ENCODE results near the gene CYS1.
"Not testable (repeated sequence)": the region's sequence is repeated elsewhere in the genome, so short reads cannot be mapped to it uniquely, and the experiment has no call there.

The CYS1 gene

DNA sequence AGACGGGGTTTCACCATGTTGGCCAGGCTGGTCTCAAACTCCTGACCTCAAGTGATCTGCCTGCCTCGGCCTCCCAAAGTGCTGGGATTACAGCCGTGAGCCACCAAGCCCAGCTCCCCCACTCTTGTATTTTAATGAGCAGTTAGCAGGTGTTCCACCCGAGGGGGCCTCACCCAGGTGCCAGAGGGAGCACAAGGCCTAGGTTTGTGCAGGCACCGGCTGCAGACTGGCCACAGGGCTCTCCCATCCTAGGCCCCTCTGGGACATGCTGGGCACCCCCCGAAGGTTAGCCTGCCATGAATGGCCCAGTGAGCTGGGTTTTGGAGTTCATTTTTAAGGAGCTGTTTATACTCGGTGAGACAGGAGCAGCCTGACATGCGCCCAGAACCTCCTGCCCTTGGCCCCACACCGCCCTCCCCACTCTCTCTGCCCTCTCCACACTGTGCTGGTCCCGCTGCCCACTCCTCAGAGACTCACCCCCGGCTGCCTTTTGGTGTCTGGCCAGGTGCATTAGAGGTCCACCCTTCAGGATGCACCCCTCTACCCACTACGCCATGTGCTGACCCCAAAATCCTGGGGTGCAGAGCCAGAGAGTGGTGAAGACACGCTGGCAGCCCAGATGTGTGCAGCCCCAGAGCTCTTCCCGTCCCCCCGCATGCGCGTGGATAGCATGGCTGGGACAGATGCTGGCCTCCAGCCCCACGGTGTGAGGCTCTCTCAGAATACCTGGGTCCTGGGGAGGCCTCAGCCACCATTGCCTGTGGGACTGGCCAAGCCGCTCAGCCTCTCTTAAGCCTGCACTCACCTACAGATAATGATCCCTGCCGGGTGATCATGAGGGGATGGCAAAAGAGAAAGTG lies 48.1 kb downstream of the CYS1 start:
- DNase-seq (ENCODE audit: low read depth in 2 of 3, low spot score in 2 of 3): no peak

DNA sequence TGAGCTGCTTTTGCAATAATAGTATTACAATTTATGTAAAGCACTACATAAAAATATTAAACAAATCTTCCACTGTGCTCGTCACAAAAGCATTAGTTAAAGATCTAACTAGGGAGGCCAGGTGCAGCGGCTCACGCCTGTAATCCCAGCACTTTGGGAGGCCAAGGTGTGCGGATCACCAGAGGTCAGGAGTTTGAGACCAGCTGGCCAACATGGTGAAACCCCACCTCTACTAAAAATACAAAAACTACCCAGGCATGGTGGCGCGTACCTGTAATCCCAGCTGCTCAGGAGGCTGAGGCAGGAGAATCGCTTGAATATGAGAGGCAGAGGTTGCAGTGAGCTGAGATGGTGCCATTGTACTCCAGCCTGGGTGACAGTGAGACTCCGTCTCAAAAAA lies 49.4 kb downstream of the CYS1 start:
- not testable (repeated sequence) for DNase-seq (ENCODE audit: low read depth in 2 of 3, low spot score in 2 of 3)

DNA sequence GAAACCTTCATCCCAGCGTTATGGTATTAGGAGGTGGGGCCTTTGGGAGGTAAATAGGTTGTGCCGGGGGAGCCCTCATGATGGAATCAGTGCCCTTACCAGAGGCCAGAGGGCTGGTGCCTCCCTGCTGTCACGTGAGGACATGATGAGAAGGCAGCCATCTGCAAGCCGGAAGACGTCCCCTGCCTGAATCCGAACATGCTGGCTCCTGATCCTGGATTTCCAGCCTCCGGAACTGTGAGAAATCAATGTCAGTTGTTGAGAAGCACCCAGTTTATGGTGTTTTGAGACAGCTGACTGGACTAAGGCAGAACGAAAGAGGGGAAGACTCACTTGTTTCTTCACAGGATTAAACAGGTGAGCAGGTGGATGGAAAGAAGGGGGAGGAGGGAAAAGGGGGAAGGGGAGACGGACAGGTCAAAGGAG lies 49.9 kb downstream of the CYS1 start:
- DNase-seq (ENCODE audit: low read depth in 2 of 3, low spot score in 2 of 3): no peak

DNA sequence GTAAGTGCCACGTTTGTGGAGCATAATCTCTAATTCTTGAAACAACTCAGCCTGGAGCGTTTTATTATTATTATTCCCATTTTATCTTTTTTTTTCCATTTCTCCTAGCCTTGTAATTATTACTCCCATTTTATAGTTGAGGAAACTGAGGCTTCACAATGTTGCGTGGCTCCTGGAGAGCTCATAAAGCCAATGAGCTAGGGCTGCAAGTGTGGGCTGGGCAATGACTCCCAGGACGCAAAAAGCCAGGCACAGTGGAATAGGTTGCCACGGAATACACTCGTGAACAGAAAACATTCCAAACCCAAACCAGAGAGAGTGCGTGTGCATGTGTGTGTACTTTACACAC lies 50.4 kb downstream of the CYS1 start:
- DNase-seq (ENCODE audit: low read depth in 2 of 3, low spot score in 2 of 3): no peak

DNA sequence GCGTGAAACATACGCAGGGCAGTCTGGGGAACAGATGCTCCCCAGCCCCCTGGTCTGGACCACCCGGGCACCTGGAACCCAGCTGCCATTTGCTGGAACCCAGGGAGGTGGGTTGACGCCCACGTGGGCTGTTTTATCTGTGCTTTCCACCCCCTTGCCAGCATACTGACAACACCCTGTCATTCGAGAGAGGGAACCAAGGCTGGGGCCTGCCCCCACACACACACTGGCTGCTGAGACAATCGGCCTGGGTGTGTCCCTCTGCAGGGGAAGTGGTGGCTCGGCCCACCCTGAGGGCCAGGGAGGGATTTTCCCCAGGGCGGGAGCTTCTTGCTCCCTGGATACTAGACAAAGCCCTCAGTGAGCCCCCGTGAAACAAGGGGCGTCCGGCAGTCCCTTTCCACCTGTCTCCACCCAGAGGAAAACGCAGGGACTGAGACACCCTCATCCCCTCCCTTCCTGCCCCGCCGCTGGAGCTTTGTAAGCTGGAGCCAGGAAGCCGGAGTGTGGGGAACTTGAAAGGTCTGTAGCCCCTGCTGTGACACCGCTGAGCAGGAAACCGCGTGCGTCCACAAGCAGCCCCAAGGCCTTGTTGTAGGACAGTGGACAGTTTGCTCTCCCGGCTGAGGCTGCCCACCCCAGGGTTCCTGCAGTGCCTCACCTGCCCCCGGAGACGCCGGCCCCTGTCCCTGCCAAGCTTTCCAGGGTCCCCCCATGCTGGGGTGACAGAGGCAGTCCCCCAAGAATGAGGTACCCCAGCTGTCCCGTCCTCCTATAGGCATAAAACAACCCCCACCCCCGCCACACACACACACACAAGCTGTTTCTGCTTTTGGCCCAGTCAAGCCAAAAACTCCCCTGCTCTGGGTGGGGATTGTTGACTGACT lies 51.0 kb downstream of the CYS1 start:
- peak in 1 of 3 experiments; percentile 23 for DNase-seq (ENCODE audit: low read depth in 2 of 3, low spot score in 2 of 3)

DNA sequence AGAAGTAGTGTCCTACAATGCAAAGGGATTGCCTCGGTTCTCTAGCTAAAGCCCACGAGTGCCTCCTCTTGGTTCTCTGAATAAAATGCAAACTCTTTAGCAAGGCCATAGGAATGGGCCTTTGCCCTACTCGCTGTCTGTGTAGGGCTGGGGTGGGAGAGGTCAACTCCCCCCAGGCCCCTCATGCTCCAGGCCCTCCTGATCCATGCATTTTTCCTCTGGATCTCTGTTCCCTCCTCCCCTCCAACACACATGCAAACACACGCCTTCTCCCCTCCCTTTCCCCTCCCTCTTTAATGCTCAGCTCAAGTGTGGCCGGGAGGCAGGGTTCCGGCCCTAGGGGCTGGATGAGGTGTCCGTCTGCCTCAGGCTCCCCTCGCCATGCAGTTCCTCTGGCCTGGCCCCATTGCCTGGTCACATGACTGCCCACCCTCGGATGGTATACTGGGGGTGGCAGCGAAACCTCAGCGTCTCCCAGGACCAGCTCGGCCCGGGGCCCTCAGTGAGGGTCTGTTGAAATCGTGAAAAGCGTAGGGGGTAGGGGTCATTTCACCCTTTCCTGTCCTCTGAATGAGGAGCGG lies 51.7 kb downstream of the CYS1 start:
- DNase-seq (ENCODE audit: low read depth in 2 of 3, low spot score in 2 of 3): no peak

DNA sequence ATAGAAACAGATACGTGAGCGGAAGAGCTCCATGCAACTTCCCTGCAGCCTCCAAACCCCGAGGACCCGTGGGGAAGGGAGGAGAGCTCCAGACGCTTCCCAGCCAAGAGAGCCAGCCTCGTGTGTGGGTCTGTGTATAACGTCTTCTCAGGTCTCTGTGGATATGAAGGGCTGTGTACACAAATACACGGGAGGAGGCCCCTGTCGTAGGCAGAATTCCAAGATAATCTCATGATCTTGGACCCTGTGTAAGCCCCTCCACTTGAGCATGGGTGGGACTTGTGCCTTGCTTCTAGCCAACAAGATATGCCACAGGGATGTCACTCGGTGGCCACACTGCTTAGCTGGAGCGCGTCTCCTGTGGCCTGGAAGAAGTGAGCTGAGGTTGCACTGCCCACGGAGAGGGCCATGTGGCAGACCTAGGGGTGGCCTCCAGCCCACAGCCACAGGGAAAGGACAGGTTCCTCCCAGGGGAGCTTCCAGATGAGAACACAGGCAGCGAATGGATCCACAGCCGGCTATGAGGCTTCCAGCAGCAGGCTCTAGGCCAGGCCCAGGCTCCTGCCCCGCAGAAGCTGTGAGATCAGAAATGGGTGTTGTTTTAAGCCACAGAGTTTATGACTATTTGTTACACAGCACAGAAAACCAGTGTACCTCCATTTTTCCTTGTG lies 52.4 kb downstream of the CYS1 start:
- DNase-seq (ENCODE audit: low read depth in 2 of 3, low spot score in 2 of 3): no peak

DNA sequence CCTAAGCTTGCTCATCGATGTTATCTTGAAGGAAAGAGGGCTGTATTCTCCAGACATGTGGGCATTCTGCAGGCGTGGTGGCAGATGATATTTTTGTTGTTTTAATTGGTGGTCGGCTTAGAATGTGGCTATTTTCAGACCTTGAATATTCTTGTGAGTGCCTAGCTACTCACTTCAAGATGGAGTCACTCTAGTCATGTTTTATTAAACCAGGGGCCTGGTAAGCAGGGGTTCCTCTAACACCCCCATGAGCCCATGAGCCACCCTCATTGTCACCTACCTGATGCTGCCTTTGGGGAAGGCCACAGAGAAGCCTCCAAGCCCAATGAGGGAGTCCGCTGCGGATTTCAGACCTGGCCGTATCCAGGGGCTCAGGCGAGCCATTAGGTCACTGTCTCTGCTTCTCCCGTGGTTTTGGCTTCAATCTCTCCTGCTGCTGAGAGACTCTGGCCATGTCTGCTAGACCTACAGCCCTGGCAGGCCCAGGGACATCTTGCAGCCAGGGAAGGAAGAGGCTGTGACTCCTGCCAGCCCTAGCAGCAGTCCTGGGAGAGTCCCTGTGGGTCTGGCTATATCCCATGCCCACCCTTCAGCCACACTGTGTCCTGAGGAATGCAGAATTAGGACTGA lies 53.2 kb downstream of the CYS1 start:
- DNase-seq (ENCODE audit: low read depth in 2 of 3, low spot score in 2 of 3): no peak

DNA sequence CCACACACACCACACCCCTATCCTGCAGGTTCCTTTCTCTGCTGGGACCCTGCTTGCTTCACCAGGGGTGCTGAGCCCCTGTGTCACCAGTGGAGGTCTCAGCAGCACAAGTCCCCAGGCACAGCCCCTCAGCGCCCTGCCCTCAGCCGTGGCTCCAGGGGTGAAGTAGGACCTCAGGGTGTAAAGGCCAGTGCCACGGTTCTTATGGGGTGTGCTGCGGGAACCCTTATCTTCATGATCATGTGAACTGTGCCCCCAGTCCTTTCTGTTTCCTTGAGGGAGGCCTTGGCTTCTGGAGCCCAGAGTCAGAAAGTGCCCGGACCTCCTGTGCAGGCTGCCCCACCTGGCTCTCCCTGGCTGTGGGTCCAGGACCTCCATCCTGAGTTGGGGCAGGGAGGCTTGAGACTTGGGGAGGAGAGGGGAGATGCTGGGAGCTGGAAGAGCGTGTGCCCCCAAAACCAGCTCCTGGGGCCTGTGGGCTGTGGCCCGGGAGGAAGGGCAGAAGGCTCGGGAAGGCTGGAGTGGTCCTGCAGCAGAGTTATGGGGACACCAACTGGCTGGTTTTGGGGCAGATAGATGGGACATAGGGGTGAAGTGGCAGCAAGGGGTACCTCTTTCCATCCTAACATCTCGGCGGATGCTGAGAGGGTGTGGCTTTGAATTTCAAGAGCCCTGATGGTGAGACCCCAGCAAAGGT lies 57.1 kb downstream of the CYS1 start:
- no peak for DNase-seq (ENCODE audit: low read depth in 2 of 3, low spot score in 2 of 3)

DNA sequence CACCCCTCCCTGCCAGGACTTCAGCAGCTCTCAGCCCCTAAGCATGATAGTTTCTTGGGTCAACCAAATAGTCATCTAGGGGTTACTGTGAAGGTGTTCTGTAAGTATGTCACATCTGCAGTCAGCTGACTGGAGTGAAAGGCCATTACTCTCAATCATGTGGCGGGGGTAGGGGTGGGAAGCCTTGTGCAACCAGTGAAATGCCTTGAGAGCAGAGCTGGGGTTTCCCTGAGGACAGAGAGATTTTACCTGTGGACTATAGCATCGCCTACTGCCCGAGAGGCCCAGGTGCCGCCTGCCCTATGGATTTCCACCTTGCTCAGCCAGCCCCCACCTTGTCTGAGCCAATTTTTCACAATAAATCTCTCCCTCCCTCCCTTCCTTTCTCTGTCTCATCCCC lies 57.8 kb downstream of the CYS1 start:
- no peak for DNase-seq (ENCODE audit: low read depth in 2 of 3, low spot score in 2 of 3)

DNA sequence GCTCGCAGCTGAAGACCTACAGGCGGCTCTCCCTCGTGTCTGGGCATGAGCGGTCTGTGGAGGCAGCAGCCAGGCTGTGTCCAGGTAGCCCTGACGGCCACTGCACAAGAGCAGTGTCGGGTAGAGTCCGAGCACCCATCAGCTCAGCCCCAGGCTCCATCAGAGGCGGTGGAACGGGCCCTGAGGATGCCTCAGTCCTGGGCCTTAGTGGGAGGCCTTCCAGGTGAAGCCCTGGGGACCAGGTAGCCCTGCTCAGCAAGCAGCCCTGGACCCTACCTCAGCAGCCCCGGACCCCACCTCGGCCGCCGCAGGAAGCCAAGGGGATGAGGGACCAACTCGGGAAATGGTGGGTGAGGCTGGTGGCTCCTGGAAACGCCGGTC lies 58.2 kb downstream of the CYS1 start:
- DNase-seq (ENCODE audit: low read depth in 2 of 3, low spot score in 2 of 3): no peak

DNA sequence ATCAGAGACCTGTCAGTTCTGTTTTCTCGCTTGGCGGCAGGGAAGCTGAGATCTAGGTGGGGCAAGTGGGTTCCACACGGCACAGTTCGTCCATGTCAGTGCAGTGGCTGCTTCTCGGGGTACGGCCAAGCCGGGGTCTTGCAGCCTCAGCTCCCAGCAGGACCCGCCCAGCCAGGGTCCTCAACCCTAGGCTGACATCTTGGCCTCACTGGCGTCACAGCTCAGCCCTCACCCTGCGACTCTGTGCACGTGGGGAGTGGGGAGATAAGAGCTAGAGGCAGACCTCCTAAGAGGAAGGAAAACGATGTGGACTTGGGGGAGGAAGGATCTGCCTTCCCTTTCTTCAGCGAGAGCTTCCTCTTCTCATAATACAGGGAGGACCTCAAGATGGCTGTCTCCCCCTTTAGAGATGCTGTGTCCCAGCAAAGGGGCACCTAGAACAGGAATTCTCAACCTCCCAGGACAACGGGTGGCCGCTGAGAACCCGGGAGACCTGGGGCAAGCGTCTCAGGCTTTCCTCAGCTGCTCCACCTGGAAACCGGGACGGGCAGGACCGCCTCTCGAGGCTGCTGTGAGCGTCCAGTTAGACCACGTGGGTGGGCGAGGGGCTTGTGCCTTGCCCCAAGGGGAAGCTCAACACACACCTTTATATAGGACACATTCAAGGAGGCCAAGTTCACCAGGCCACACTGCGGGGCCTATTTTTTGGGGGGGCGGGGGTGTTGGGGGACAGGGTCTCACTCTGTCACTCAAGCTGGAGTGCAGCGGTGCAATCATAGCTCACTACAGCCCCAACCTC lies 60.4 kb downstream of the CYS1 start:
- DNase-seq (ENCODE audit: low read depth in 2 of 3, low spot score in 2 of 3): no peak

DNA sequence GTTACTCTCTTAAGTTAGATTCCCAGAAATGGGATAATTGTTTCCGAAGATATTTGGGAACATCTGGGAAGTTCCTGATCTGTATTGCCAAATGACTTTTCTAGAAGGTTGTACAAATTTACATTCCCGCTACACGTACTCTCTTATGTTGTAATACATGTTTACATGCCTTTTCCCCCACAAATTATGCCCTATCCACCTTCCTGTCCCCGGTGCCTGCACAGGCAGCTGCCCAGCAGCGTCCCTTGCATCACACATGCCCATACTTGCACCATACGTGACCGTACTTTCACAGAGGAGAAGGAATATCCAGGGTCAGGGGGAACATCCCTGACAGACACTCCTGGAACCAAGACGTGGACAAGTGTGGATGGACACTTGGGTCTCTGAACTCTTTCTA lies 61.0 kb downstream of the CYS1 start:
- DNase-seq (ENCODE audit: low read depth in 2 of 3, low spot score in 2 of 3): no peak

DNA sequence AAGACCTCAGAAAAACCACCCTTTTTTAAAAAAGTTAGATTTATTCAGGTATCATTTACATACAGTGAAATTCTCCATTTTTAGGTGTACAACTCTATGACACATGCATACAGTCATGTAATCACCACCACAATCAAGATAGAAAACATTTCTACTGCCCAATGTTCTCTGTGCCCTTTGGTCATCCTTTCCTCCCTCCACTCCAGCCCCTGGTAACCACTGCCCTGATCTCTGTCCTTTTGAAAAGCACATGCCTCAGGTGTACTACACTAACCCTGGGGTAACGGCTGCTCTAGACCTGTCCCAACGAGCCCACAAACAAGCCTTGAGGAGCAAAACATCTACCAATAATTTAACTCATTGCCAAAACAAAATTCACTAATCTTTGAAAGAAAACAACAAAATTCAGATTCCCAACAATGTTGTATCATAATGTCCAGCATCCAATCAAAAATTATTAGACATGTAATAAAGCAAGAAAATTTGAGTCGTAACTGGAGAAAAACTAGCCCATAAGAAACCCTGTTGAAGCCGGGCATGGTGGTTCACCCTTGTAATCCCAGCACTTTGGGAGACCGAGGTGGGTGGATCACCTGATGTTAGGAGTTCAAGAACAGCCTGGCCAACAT lies 62.8 kb downstream of the CYS1 start:
- no peak for DNase-seq (ENCODE audit: low read depth in 2 of 3, low spot score in 2 of 3)

DNA sequence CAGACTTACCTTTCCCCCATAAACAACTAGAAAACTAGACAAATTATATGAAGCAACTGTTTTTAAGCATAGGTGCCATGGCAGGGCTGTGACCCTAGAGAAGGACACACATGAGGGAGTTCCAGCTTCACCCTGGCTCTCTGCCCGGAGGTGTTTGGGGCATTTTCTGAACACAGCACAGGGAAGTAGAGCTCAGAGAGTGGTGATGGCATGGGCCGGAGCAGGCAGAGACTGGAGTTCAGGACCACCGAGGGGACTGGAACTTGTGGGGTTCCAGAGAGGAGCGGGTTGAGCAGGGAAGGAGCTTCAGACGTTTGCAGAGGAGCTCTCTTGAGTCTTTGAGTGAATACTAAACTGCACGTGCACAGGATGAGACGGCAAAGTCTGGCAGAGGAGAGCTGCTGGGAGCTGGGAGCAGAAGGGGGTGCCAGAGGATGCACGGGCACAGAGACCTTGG lies 63.4 kb downstream of the CYS1 start:
- no peak for DNase-seq (ENCODE audit: low read depth in 2 of 3, low spot score in 2 of 3)

DNA sequence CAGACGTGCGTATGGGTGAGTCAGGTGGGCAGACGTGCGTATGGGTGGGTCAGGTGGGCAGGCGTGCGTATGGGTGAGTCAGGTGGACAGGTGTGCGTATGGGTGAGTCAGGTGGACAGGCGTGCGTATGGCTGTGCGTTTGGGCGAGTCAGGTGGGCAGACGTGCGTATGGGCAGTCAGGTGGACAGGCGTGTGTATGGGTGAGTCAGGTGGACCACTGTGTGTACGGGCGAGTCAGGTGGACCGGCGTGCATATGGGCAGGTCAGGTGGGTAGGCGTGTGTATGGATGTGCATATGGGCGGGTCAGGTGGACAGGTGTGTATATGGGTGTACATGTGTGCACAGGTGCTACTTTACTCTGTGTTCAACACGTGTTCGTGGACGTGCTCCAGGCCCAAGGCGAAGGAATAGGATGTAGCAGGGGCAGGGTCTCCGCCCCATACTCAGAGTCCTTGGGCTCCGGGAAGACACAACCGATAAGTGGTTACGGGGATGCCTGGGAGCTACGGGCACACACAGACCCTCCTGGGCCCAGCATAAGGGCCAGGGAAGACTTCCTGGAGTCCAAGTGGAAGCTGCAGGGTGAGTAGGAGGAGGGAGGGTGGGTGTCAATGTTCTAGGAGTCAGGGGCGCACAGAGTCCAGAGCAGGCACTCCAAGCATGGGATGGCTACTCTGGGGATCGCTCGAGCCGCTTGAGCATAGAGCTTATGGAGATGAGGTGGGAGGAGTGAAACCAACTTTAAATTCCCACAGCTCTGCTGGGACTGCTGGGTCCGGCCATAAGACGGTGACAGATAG lies 64.0 kb downstream of the CYS1 start:
- DNase-seq (ENCODE audit: low read depth in 2 of 3, low spot score in 2 of 3): no peak

DNA sequence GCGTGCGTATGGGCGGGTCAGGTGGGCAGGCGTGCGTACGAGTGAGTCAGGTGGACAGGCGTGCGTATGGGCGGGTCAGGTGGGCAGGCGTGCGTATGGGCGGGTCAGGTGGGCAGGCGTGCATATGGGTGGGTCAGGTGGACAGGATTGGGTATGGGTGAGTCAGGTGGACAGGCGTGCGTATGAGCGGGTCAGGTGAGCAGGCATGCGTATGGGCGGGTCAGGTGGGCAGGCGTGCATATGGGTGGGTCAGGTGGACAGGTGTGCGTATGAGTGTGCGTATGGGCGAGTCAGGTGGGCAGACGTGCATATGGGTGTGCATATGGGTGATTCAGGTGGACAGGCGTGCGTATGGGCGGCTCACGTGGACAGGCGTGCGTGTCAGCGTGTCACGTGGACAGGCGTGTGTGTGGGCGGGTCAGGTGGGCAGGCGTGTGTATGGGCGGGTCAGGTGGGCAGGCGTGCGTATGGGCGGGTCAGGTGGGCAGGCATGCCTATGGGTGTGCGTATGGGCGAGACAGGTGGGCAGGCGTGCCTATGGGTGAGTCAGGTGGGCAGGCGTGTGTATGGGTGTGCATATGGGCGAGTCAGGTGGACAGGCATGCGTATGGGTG lies 64.7 kb downstream of the CYS1 start:
- not testable (repeated sequence) for DNase-seq (ENCODE audit: low read depth in 2 of 3, low spot score in 2 of 3)
